Keratinocyte (primary cell): ENCODE data around the gene GSTT2B. TPM values are rescaled to one million over a fixed set of nuclear protein-coding genes. Genes with fewer than 3 reads are reported as not detected.

Source experiments
- DNase-seq: peaks from one replicate; pipeline ENCODE4 v3.0.0-alpha.2; 2011; ENCODE audit warnings: low read depth, missing footprints, low spot score
- FAIRE-seq: peaks from 2 replicates; lab custom pipeline; 2011; peaks lifted over from hg19 to GRCh38; lab: Jason Lieb, UNC
- H2AFZ ChIP-seq: 2 replicates; pipeline ENCODE4 v1.6.0; 2012; ENCODE audit warnings: low read length, control low read depth, inconsistent platforms; ENCODE audit not compliant: control insufficient read depth
- H3K27ac ChIP-seq: 2 replicates; pipeline ENCODE4 v1.5.1; 2011; ENCODE audit warnings: low read length; ENCODE audit not compliant: control insufficient read depth, insufficient read depth
- H3K27me3 ChIP-seq: 3 replicates; pipeline ENCODE4 v1.6.0; 2011; ENCODE audit warnings: low read length; ENCODE audit not compliant: control insufficient read depth, insufficient read depth; ENCODE audit errors: extremely low read depth
- H3K36me3 ChIP-seq, 2 experiments: 2 replicates in 1 of 2; 3 replicates in 1 of 2; pipeline ENCODE4 v1.5.1; 2011; ENCODE audit warnings: low read length in 2 of 2, mild to moderate bottlenecking in 1 of 2; ENCODE audit not compliant: control insufficient read depth in 2 of 2, insufficient read depth in 2 of 2; ENCODE audit errors: extremely low read depth in 1 of 2
- H3K4me1 ChIP-seq: 3 replicates; pipeline ENCODE4 v1.5.1; 2011; ENCODE audit warnings: low read length; ENCODE audit not compliant: control insufficient read depth, insufficient read depth; ENCODE audit errors: extremely low read depth
- H3K4me2 ChIP-seq: 3 replicates; pipeline ENCODE4 v1.6.0; 2011; ENCODE audit warnings: low read depth, low read length; ENCODE audit not compliant: control insufficient read depth, insufficient read depth; ENCODE audit errors: extremely low read depth
- H3K4me3 ChIP-seq, 3 experiments: fragments of 200-600 bp in 1 of 3; sonication (generic) in 1 of 3; 2 replicates in 2 of 3; 3 replicates in 1 of 3; pipeline ENCODE4 v1.5.1; 2011 to 2016; ENCODE audit warnings: low read length in 3 of 3, mild to moderate bottlenecking in 3 of 3, control low read depth in 2 of 3, inconsistent platforms in 1 of 3, low read depth in 1 of 3, mixed read lengths in 1 of 3, mixed run types in 1 of 3, moderate library complexity in 1 of 3; ENCODE audit not compliant: control insufficient read depth in 2 of 3, insufficient read depth in 2 of 3; ENCODE audit errors: extremely low read depth in 1 of 3
- H3K79me2 ChIP-seq: 2 replicates; pipeline ENCODE4 v1.6.0; 2012; ENCODE audit warnings: low read length; ENCODE audit not compliant: control insufficient read depth, insufficient read depth
- H3K9ac ChIP-seq: 3 replicates; pipeline ENCODE4 v1.6.0; 2011; ENCODE audit warnings: low read length; ENCODE audit not compliant: control insufficient read depth, insufficient read depth; ENCODE audit errors: extremely low read depth
- H3K9me1 ChIP-seq: 3 replicates; pipeline ENCODE4 v1.6.0; 2011; ENCODE audit warnings: low read length; ENCODE audit not compliant: control insufficient read depth, insufficient read depth; ENCODE audit errors: extremely low read depth
- H3K9me3 ChIP-seq: 2 replicates; pipeline ENCODE4 v1.5.1; 2012; ENCODE audit warnings: low read depth, low read length; ENCODE audit not compliant: control insufficient read depth
- H4K20me1 ChIP-seq: 3 replicates; pipeline ENCODE4 v1.6.0; 2011; ENCODE audit warnings: low read length; ENCODE audit not compliant: control insufficient read depth, insufficient read depth; ENCODE audit errors: extremely low read depth
- EZH2 ChIP-seq: IDR thresholded peaks from one replicate; pipeline ENCODE4 v1.6.1; 2012; ENCODE audit warnings: inconsistent platforms, mild to moderate bottlenecking, low read length, moderate library complexity
- dilution Hi-C: fragments of 300-500 bp; cut with MboI; formaldehyde crosslinking; loops from one replicate; pipeline ENCODE4 v1.7.0; 2020; ENCODE audit warnings: low sequenced_read_pairs; ENCODE audit not compliant: extremely low pct_ligation_motif_present
- polyA plus RNA-seq, 5 experiments: library from polyadenylated mRNA; depleted of rRNA in 3 of 5; stranded (reverse) in 3 of 5; stranded (forward) in 1 of 5; unstranded in 1 of 5; fragments of >200 nt; gene quantifications; 1 replicate in 1 of 5; 2 replicates in 3 of 5; 3 replicates in 1 of 5; pipeline versions ENCODE4 v1.2.1 to v1.2.3, GENCODE V29; 2011 to 2012; ENCODE audit warnings: missing spikeins in 2 of 5, low read depth in 1 of 5, low replicate concordance in 1 of 5
- TF ChIP-seq, protein P1 (sequence below), 3 experiments: IDR thresholded peaks in 1 of 3; conservative IDR thresholded peaks in 1 of 3; optimal IDR thresholded peaks in 1 of 3; 2 replicates in 2 of 3; 3 replicates in 1 of 3; pipeline versions ENCODE3 to v1.5.1; 2011; ENCODE audit warnings: low read length in 3 of 3, mild to moderate bottlenecking in 3 of 3, moderate library complexity in 2 of 3, control low read depth in 1 of 3, inconsistent platforms in 1 of 3; ENCODE audit not compliant: insufficient read depth in 2 of 3; ENCODE audit errors: extremely low read depth in 1 of 3

The GSTT2B gene
- polyA plus RNA-seq, 1 donor (not counting 4 experiments of a cell fraction or from before 2014, with no cell fraction given), result 15.5 TPM

GRCh38 chr22:24008022-24008283, 47.0 kb upstream of the GSTT2B start:
- dilution Hi-C loops, result no loop called here

DNA sequence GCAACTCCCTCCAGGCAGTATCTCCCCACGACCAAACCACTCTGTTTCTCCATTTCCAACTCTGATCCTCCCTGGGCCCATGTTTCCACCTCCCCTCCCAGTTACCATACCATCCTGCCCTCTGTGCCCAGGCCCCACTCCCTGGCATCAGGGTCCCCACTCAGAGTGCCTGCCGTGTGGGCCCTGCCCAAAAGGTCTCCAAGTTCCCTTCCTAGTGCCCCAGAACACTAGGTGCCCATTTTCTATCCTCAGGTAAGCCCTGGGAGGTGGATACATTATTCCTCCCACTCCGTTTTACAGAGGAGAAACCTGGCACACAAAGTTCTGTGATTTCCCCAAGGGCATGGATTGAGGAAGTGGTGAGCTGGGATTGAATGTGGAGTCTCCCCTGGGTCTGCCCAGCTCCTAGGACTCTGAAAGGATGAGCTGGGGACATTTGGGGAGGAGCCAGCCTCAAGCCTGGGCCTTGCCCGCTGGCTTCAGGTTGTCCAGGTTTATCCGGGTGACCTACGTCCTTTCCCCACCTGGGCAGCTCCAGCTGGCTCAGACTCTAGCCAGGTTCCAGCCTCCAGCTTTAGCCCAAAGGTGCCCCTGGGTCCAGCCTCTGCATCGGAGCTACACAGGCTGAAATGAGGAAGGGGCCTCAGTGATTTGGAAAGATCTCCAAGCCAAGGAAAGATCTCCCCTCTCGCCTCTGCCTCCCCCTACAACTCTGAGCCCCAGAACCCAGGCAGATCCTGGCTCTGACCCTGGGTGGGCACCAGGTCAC, 46.4 kb upstream of the GSTT2B start:
- FAIRE-seq (no peak), DNase-seq (no peak)
- TF ChIP-seq, protein P1, sequence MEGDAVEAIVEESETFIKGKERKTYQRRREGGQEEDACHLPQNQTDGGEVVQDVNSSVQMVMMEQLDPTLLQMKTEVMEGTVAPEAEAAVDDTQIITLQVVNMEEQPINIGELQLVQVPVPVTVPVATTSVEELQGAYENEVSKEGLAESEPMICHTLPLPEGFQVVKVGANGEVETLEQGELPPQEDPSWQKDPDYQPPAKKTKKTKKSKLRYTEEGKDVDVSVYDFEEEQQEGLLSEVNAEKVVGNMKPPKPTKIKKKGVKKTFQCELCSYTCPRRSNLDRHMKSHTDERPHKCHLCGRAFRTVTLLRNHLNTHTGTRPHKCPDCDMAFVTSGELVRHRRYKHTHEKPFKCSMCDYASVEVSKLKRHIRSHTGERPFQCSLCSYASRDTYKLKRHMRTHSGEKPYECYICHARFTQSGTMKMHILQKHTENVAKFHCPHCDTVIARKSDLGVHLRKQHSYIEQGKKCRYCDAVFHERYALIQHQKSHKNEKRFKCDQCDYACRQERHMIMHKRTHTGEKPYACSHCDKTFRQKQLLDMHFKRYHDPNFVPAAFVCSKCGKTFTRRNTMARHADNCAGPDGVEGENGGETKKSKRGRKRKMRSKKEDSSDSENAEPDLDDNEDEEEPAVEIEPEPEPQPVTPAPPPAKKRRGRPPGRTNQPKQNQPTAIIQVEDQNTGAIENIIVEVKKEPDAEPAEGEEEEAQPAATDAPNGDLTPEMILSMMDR (optimal IDR thresholded peaks at IDR 0.05 in 1 of 3, IDR thresholded peaks at IDR 0.05 in 1 of 3, conservative IDR thresholded peaks at IDR 0.05 in 1 of 3; ENCODE audit: extremely low read depth in 1 of 3, insufficient read depth in 2 of 3, low read length in 3 of 3), result no peak
- no peak for TF ChIP-seq EZH2
- Histone ChIP-seq H3K4me1 (no peaks in the 10 kb centered on the region), H3K36me3 (no peaks in the 10 kb centered on the region), H3K9me1 (no peaks in the 10 kb centered on the region), H3K9me3 (no peaks in the 10 kb centered on the region), H2AFZ (no peak overlapping the region), H3K79me2 (peaks cover 12% of the 10 kb centered on the region), H3K9ac (no peak overlapping the region), H3K4me3 (no peak overlapping the region), H3K4me2 (no peak overlapping the region), H3K27me3 (no peaks in the 10 kb centered on the region), H4K20me1 (no peaks in the 10 kb centered on the region), H3K27ac (no peak overlapping the region)
- dilution Hi-C loops, result no loop called here

More at GRCh38 chr22:24008022-24008283, 47.0 kb upstream of the GSTT2B start:
- H3K27me3 ChIP-seq, result no peaks in the 10 kb centered on the region
- TF ChIP-seq, protein P1 (optimal IDR thresholded peaks at IDR 0.05 in 1 of 3, IDR thresholded peaks at IDR 0.05 in 1 of 3, conservative IDR thresholded peaks at IDR 0.05 in 1 of 3; ENCODE audit: extremely low read depth in 1 of 3, insufficient read depth in 2 of 3, low read length in 3 of 3), result no peak
- no peak for TF ChIP-seq EZH2
- H3K79me2 ChIP-seq, result peaks cover 17% of the 10 kb centered on the region
- FAIRE-seq (no peak), DNase-seq (no peak)
- no peaks in the 10 kb centered on the region for H3K9me3 ChIP-seq
- H3K9ac ChIP-seq, result no peak overlapping the region
- no peaks in the 10 kb centered on the region for H3K4me1 ChIP-seq
- H3K36me3 ChIP-seq, result no peaks in the 10 kb centered on the region
- H4K20me1 ChIP-seq, result no peaks in the 10 kb centered on the region
- no peaks in the 10 kb centered on the region for H3K9me1 ChIP-seq
- no peak overlapping the region for H2AFZ ChIP-seq
- H3K27ac ChIP-seq, result no peak overlapping the region
- no peak overlapping the region for H3K4me2 ChIP-seq
- no peak overlapping the region for H3K4me3 ChIP-seq
